B cell (primary cell): ENCODE results near the gene TBC1D14. TPM values are rescaled to one million over a fixed set of nuclear protein-coding genes. Genes with fewer than 3 reads are reported as not detected.

Experiments
- ATAC-seq: fragments of 200-7000 bp; cut with Tn5 transposase; one replicate; pipeline ENCODE4 v1.10.0; 2021; ENCODE audit warnings: low read depth, mild to moderate bottlenecking, moderate number of reproducible peaks, moderate library complexity
- CTCF ChIA-PET: fragments of 350-600 bp; sonication (Branson Sonifier 250); formaldehyde crosslinking; loops from one replicate; lab custom pipeline; 2021; ENCODE audit warnings: antibody characterized with exemption, inconsistent platforms; lab: Charles Lee
- POLR2A ChIA-PET: fragments of 350-600 bp; sonication (Branson Sonifier 250); formaldehyde crosslinking; loops from one replicate; lab custom pipeline; 2021; ENCODE audit warnings: antibody characterized with exemption; lab: Charles Lee
- DNase-seq: peaks from one replicate; pipeline ENCODE4 v3.0.0; 2013
- H2AFZ ChIP-seq: 2 replicates; pipeline ENCODE4 v1.6.1; 2012; ENCODE audit warnings: mild to moderate bottlenecking, low read depth, low read length; ENCODE audit not compliant: insufficient read depth, poor library complexity, severe bottlenecking
- H3K27ac ChIP-seq, 2 donors: 1 replicate in 1 of 2; 2 replicates in 1 of 2; pipeline ENCODE4 v1.5.1; 2012 to 2013; ENCODE audit warnings: low read length in 2 of 2, mild to moderate bottlenecking in 2 of 2, moderate library complexity in 1 of 2
- H3K27me3 ChIP-seq, 4 experiments: fragments of 200-600 bp in 1 of 4; sonication (generic) in 1 of 4; replicated peaks in 1 of 4; 1 replicate in 2 of 4; 2 replicates in 2 of 4; pipeline versions ENCODE4 v1.6.1 to v1.7.0; 2013 to 2016; ENCODE audit warnings: low read length in 3 of 4, mild to moderate bottlenecking in 2 of 4, mixed read lengths in 1 of 4, moderate library complexity in 1 of 4; ENCODE audit not compliant: insufficient read depth in 4 of 4, control insufficient read depth in 3 of 4; ENCODE audit errors: control extremely low read depth in 1 of 4
- H3K36me3 ChIP-seq, 2 experiments: replicated peaks in 1 of 2; 1 replicate in 1 of 2; 2 replicates in 1 of 2; pipeline versions ENCODE4 v1.6.1 to v1.7.1; 2013; ENCODE audit warnings: low read length in 1 of 2; ENCODE audit not compliant: insufficient read depth in 2 of 2, control insufficient read depth in 1 of 2; ENCODE audit errors: control extremely low read depth in 1 of 2, extremely low read depth in 1 of 2
- H3K4me1 ChIP-seq, 2 donors: fragments of 200-600 bp in 1 of 2; sonication (generic) in 1 of 2; 1 replicate in 1 of 2; 2 replicates in 1 of 2; pipeline versions ENCODE4 v1.5.1 to v1.6.1; 2013 to 2017; ENCODE audit warnings: low read length in 2 of 2; ENCODE audit not compliant: control insufficient read depth in 2 of 2, insufficient read depth in 2 of 2
- H3K4me2 ChIP-seq: replicated peaks from 2 replicates; pipeline ENCODE3; 2012; ENCODE audit warnings: mild to moderate bottlenecking, low read depth, low read length; ENCODE audit not compliant: poor library complexity, severe bottlenecking
- H3K4me3 ChIP-seq, 5 experiments: fragments of 200-600 bp in 1 of 5; sonication (generic) in 1 of 5; 1 replicate in 3 of 5; 2 replicates in 2 of 5; pipeline versions ENCODE4 v1.5.1 to v1.7.0; 2011 to 2016; ENCODE audit warnings: low read length in 4 of 5, mild to moderate bottlenecking in 4 of 5, low read depth in 2 of 5, control low read depth in 1 of 5, moderate library complexity in 1 of 5; ENCODE audit not compliant: insufficient read depth in 1 of 5; ENCODE audit errors: control extremely low read depth in 1 of 5, extremely low read depth in 1 of 5
- H3K79me2 ChIP-seq: fragments of 200-600 bp; sonication (generic); one replicate; pipeline ENCODE4 v1.6.0; 2016; ENCODE audit warnings: low read length; ENCODE audit not compliant: control insufficient read depth, insufficient read depth
- H3K9ac ChIP-seq: fragments of 200-600 bp; sonication (generic); 2 replicates; pipeline ENCODE4 v1.6.1; 2017; ENCODE audit warnings: mild to moderate bottlenecking, low read length, moderate library complexity
- H3K9me3 ChIP-seq, 3 donors: one replicate each; pipeline versions ENCODE4 v1.6.1 to v1.7.1; 2013; ENCODE audit warnings: low read length in 2 of 3; ENCODE audit not compliant: control insufficient read depth in 2 of 3, insufficient read depth in 1 of 3; ENCODE audit errors: control extremely low read depth in 1 of 3
- H4K20me1 ChIP-seq: 2 replicates; pipeline ENCODE4 v1.6.0; 2012; ENCODE audit warnings: mild to moderate bottlenecking, low read length; ENCODE audit not compliant: insufficient read depth, control insufficient read depth, poor library complexity, severe bottlenecking
- H3K27ac Mint-ChIP-seq: one replicate; pipeline ENCODE4 v1.8.0; 2021; ENCODE audit warnings: mixed read lengths
- H3K27me3 Mint-ChIP-seq: one replicate; pipeline ENCODE4 v1.8.0; 2021; ENCODE audit warnings: mixed read lengths
- H3K4me1 Mint-ChIP-seq: one replicate; pipeline ENCODE4 v1.8.0; 2021; ENCODE audit warnings: mixed read lengths
- H3K4me3 Mint-ChIP-seq: one replicate; pipeline ENCODE4 v1.8.0; 2021; ENCODE audit warnings: mixed read lengths
- H3K9me3 Mint-ChIP-seq: one replicate; pipeline ENCODE4 v1.8.0; 2022; ENCODE audit warnings: mixed read lengths; ENCODE audit not compliant: insufficient read depth
- CTCF ChIP-seq: fragments of 200-600 bp; IDR thresholded peaks from one replicate; pipeline ENCODE4 v1.8.0; 2022; ENCODE audit warnings: antibody characterized with exemption, mild to moderate bottlenecking
- EZH2 ChIP-seq: IDR thresholded peaks from 2 replicates; pipeline ENCODE4 v1.6.1; 2012; ENCODE audit warnings: borderline replicate concordance, low read depth, mild to moderate bottlenecking, moderate library complexity, low read length; ENCODE audit not compliant: insufficient read depth, poor library complexity, severe bottlenecking
- WGBS: methylation state at CpG from one replicate; pipeline ENCODE4 v1.1.5; 2013; ENCODE audit warnings: missing lambda C conversion rate; ENCODE audit not compliant: insufficient coverage; 5-methylcytosine and 5-hydroxymethylcytosine counted together
- intact Hi-C: fragments of 100-400 bp; cut with micrococcal nuclease; formaldehyde crosslinking; loops from one replicate; pipeline ENCODE4 v1.10.0; 2022
- polyA plus RNA-seq: library from polyadenylated mRNA; depleted of rRNA; stranded (reverse); fragments of >200 nt; gene quantifications from 2 replicates; pipeline ENCODE4 v1.2.3, GENCODE V29; 2012
- total RNA-seq, 2 donors: library from RNA; stranded (reverse); fragments of 120-200 nt in 1 of 2; gene quantifications; 1 replicate in 1 of 2; 2 replicates in 1 of 2; pipeline versions ENCODE4 v1.2.3 to v1.2.4, GENCODE V29; 2013 to 2022

TBC1D14 gene
- total and polyA plus RNA-seq, 2 donors (not counting 1 experiment from before 2014, with no cell fraction given): 21.9 to 42.0 TPM

- H3K27ac ChIP-seq: no peak overlapping the region
- DNase-seq: no peak
- intact Hi-C loops: no loop called here
- no peak overlapping the region for H3K9ac ChIP-seq
- no peaks in the 10 kb centered on the region for H3K27me3 ChIP-seq
- Mint-ChIP-seq H3K27me3 (no peaks in the 10 kb centered on the region), H3K9me3 (no peaks in the 10 kb centered on the region), H3K4me3 (no peak overlapping the region), H3K27ac (no peak overlapping the region), H3K4me1 (no peaks in the 10 kb centered on the region)
- ATAC-seq: no peak
- H3K79me2 ChIP-seq: no peaks in the 10 kb centered on the region
- H3K4me2 ChIP-seq: no peak overlapping the region
- H3K36me3 ChIP-seq: peaks cover 0 to 79% of the 10 kb centered on the region in 2 experiments
- 96% methylated on average over 9 of the region's 12 CpGs for WGBS
- POLR2A ChIA-PET: no interaction called here
- CTCF ChIA-PET: interaction anchor here (0.9 to 1.2 kb wide), 2 partner anchors 15 to 63 kb away, joined by 3 to 5 read pairs; no protein-coding TSS in a partner anchor
- H3K4me1 ChIP-seq: no peaks in the 10 kb centered on the region
- no peak for TF ChIP-seq CTCF
- no peak for TF ChIP-seq EZH2
- no peaks in the 10 kb centered on the region for H3K9me3 ChIP-seq
- no peak overlapping the region for H2AFZ ChIP-seq
- no peak overlapping the region for H3K4me3 ChIP-seq
- H4K20me1 ChIP-seq: peaks cover 8% of the 10 kb centered on the region
Observed at GRCh38 chr4:7007142-7007907, 97.7 kb downstream of the TBC1D14 start.

DNA sequence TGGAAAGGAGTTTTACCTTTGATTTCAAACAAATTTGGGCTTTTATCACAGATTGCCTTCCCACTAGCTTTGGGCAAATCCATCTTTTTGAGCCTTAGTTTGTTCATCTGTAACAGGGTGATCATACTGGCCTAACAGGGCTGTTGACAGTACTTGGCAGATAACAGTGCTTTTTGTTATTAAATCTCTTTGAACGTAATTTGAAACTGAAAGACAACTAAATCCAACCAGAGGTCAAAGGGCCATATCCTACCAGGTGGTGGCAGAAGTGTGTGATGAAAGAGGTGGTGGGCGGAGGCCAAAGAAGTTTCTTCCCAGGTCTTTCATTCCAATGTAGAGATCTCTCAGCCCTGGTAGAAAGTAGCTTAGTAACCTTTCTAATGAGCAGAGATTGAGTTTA lies 98.3 kb downstream of the TBC1D14 start:
- H3K27ac ChIP-seq: no peak overlapping the region
- TF ChIP-seq CTCF (no peak), EZH2 (no peak)
- H2AFZ ChIP-seq: no peak overlapping the region
- H3K9me3 Mint-ChIP-seq: no peaks in the 10 kb centered on the region
- ATAC-seq (no peak), DNase-seq (no peak)
- no peaks in the 10 kb centered on the region for H3K27me3 Mint-ChIP-seq
- no peaks in the 10 kb centered on the region for H3K27me3 ChIP-seq
- H3K79me2 ChIP-seq: no peaks in the 10 kb centered on the region
- POLR2A ChIA-PET: no interaction called here
- H3K4me3 Mint-ChIP-seq: no peak overlapping the region
- no peak overlapping the region for H3K4me3 ChIP-seq
- H3K4me1 ChIP-seq: peaks cover under 1 to 1% of the 10 kb centered on the region in 2 donors
- H3K36me3 ChIP-seq: peaks cover 0 to 73% of the 10 kb centered on the region in 2 experiments
- no peaks in the 10 kb centered on the region for H3K9me3 ChIP-seq
- H3K27ac Mint-ChIP-seq: no peak overlapping the region
- peaks cover 4% of the 10 kb centered on the region for H4K20me1 ChIP-seq
- intact Hi-C loops: no loop called here
- H3K4me1 Mint-ChIP-seq: peaks cover 1% of the 10 kb centered on the region
- H3K4me2 ChIP-seq: no peak overlapping the region
- no peak overlapping the region for H3K9ac ChIP-seq
- CTCF ChIA-PET: interaction anchor here (0.9 to 1.2 kb wide), 2 partner anchors 16 to 63 kb away, joined by 3 to 5 read pairs; no protein-coding TSS in a partner anchor
- no CpG with 5 or more reads among the region's 2 CpGs for WGBS
